Panc1 (cell line): ENCODE data around the gene PARD6B.

Experiments
- CTCF ChIP-seq: fragments of 450-650 bp; IDR thresholded peaks from 2 replicates; pipeline ENCODE4 v1.5.1; 2017; ENCODE audit warnings: mild to moderate bottlenecking
- POLR2AphosphoS5 ChIP-seq: IDR thresholded peaks from 2 replicates; pipeline ENCODE4 v1.6.1; 2012; ENCODE audit warnings: mild to moderate bottlenecking, low read depth, low read length, moderate library complexity
- SIN3A ChIP-seq: IDR thresholded peaks from 2 replicates; pipeline ENCODE4 v1.6.1; 2012; ENCODE audit warnings: low read depth, mild to moderate bottlenecking, low read length, moderate library complexity, borderline replicate concordance; ENCODE audit not compliant: insufficient read depth
- TCF7L2 ChIP-seq: IDR thresholded peaks from 2 replicates; pipeline ENCODE4 v1.6.1; 2011; ENCODE audit warnings: mild to moderate bottlenecking, low read depth, low read length, inconsistent platforms

DNA sequence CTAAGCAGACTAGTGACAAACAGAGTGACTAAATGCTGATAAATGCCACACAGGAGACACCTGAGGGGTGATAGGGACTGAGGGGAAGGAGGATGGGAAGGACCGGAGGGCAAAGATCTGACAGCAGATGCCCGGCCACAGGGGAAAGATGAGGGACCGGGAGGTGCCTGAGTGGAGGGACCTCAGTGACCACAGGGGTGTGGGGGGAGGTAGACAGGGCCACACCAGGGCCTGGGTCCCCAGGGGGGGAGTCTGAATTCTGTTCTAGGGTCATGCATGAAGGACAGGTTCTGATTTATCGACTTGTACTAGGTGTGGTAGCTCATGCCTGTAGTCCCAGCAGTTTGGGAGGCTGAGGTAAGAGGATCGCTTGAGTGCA is 70.4 kb downstream of the PARD6B start:
- no peak for TF ChIP-seq POLR2AphosphoS5
- TF ChIP-seq CTCF = no peak
- TF ChIP-seq TCF7L2 = no peak
- no peak for TF ChIP-seq SIN3A
